Amniotic stem cell (primary cell): Measurements from ENCODE around the gene RIPOR1.

Experiments
- DNase-seq: peaks from one replicate; lab custom pipeline; 2025; lab: John Stamatoyannopoulos, UW

The RIPOR1 gene

DNA sequence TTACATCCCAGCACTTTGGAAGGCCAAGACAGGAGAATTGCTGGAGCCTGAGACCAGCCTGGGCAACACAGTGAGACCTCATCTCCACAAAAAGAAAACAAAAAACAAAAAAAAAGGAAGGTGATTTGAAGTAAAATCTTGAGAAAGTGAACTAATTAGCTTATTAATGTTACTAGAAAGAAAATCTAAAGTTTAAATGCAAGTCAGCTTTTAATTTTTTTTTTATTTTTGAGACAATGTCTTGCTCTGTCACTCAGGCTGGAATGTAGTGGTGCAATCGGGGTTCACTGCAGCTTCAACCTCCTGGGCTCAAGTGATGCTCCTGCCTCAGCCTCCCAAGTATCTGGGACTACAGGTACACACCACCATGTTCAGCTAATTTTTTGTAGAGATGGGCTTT is 30.2 kb downstream of the RIPOR1 start:
- DNase-seq, result no peak

DNA sequence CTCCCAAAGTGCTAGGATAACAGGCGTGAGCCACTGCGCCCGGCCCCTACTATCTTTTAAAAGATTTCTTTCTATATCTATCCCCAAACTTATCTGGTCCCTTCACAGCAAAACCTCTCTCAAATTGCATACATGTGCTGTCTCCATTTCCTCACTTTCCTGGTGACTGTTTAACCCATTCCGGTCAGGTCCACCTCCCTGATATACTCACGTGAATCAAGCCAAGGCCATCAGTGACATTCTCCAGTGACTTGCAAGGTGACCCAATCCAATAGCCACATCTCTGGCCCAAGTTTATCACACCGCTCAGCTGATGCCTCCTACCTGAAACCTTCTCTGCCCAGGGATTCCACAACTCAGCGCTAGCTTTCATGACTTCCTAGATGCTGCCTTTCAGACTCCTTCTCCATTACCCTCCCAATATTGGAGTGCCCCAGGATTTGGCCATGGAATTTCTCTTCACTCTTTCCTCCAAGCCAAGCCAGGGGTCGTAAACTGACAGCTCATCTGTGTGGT is 32.3 kb downstream of the RIPOR1 start:
- DNase-seq, result no peak

DNA sequence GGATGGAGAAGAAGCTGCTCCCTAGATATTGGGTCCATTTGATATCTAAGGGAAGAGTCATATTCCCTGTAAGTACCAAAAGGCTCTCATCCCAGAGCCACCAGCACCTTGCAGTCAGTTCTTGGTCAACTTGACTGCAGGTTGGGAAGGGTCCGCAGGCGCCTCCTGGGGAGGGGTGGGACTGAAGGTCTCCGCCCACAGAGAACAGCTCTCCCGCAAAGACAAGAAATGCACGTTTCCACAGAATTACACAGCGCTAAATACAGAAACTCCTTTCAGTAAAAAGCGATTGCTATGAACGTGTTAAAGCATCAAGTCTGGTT is 32.8 kb downstream of the RIPOR1 start:
- no peak for DNase-seq

DNA sequence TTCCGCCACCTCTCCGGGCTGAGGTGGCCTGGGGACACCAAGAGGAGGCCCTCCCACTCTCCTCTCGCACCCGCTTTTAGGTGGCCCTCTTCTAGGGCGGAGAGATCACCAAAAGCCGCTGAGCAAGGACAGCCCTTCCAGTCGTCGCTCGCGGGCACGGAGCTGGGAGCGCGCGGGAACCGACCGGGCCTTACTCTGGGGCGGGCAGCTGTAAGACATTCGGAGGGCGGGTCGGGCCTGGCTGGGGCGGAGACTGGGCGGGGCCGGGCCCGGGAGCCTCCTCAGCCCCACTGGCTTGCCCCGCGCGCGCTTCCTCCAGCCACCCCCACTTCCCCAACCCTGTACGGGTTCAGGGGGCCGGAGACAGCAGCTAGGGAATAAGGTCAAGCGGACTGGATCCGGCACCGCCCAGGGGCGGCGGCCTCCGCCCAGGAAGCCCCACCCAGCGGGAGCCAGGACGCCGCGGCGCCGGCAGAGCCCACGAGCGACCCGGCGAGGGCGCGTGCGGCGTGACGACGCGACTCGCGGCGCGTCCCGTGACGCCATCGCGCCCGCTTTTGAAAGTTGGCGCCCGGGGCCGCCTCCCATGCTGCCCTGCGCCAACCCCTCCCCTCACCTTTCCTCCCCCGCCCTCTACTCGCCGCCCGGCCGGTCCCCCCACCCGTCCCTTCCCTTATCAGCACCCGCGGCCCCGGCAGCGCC is 33.3 kb downstream of the RIPOR1 start:
- peak; percentile 98 for DNase-seq

DNA sequence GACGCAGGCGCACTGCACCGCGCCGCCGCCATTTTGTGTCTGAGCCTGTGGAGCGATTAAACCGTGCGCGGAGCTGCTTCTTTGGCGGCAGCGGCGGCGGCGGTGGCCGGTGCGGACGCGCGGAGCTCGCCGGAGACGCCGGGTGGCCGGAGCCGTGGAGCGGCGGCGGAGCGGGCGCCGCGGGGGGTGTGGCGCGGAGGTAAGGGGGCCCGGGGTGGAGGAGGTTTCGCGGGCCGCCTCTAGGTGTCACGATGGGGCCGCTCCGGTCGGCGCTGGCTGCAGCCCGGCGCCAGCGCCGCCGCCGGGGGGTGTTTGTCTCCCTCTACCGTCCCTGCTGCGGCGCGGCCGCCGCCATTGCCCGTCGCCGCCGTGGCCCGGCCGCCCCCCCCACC is 33.9 kb downstream of the RIPOR1 start, which contains the start of gene CTCF:
TSS of gene CTCF (plus strand) at position 1 of the 392 bp plus-strand sequence. CDS start 48,307 bp downstream, outside the sequence.
- peak; percentile 72 for DNase-seq

DNA sequence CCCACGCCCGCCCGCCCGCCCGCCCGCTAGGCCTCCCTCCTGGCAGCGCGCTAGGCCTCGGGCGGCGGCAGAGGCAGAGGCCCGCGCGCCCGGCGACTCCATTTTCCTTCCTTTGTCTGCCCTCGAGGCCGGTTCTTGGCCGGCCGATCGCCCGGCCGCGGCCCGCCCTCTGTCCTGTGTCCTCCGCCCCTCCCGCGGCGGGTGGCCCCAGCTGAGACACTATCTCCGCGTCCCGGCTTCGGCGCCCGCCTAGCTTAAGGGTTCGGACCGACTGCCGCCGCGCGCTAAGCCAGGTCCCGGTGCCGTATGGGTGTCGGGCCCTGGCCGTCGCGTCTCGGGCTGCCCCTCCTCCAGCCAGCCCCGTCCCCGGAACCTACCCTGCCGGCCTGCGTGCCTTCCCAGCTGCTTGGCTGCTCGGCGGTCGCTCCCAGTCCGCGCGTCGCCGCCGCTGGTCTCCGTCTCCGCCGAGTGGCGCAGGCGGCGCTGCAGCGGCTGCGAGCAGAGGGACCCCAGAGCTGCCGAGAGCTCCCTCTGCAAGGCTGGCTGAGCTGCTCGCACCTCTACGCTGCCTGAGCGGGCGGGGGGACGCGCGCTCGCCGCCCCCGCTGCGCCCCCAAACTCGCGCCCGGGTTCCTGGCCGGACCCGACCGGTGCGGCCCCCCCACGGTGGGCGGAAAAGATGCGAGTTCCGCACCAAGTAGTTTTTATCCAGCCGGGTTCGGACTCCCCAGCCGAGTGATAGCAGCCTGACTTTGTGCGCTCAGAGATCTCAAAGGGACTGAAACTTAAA is 34.5 kb downstream of the RIPOR1 start:
- no peak for DNase-seq

DNA sequence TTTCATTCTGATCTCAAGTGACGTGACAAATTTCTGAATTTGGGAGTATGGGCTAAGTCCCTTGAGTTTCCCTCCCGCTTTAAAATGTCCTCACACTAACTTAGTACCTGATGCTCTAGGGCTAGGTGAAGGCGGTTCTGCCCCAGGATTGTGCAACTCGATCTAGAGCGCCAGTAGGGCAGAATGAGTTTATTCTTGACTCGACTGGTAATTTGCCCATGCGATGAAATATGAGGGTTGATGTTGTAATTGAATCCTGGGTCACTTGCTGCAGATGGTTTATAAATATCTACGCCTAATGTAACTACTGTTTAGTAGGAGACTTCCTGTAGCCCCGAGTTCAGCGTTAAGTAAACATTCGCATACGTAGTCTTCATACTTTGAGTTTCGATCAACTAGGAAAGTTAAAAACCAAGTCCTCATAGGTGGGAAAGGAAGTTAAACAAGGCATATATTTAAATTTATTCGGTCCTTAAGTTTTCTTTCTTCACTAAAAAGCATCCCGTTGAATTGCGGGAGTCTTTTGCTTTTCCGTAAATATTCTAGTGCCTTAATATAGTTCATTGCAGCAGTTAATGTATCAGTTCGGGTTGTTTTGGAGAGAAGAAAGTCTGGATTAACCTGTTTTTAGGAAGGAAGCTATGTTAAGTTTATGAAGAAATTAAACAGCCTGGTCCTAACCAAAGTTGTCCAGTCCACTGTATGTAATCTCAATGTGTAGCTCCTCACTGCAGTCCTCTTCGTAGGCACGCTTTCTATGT is 35.3 kb downstream of the RIPOR1 start:
- DNase-seq, result no peak

DNA sequence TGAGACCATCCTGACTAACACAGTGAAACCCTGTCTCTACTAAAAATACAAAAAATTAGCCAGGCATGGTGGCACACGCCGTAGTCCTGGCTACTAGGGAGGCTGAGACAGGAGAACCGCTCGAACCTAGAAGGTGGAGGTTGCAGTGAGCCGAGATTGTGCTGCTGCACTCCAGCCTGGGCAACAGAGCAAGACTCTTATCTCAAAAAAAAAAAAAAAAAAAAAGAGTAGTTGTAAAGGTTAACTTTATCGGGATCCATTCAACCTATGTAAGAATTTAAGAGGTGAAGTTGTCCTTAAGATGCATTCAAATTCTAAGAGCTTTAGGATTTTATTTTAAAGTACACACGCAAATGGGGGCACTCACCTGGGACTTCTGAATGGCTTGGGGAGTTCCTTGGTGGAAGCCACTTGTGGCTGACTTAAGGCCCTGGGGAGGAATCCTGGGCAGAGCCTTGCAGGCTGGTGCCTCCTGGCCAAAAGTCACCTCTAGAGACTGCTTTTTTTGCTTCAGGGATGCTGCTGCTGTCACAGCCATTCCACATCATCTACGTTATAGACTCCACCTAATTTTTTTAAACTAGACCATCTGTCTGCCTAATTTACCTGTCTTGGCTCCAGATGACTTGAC is 37.0 kb downstream of the RIPOR1 start:
- DNase-seq, result no peak

DNA sequence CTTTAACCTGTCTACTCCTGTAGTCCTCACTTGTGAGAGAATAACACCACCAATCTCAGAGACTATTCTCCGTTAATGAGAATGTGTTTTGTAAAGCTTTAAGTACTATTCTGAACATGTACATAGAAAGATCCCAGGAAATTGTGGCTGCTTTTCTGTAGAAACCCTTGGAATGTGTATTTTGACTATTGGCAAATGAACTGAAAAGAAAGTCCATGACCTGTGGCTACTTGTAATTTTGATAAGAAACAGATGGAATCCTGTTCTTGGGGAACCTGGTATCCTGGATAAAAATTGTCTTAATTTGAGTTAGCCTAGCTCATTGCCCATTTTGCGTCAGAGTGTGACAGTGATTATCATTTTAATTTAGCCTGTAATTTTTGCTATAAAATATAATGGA is 42.8 kb downstream of the RIPOR1 start:
- no peak for DNase-seq

DNA sequence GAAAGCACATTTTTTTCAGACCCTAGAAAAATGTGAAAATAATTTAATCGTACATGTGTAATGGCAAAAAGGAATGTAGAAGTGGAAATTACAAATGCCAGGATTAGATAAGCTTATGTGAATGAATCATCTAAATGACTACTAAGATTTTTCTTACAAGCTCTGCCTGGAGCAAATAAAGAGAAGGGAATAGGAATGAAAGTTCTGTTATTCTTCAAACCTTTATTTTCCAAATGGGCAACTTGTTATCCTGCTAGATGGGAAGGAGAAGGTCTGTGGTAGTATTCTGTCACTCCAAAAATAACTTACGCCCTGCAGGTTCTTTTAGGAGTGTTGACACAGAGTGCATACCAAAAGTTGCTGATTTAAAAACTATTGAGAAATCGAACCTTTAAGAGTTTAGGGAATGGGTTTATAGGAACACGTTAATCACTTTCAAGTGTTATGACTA is 43.4 kb downstream of the RIPOR1 start:
- DNase-seq, result peak; percentile 62

DNA sequence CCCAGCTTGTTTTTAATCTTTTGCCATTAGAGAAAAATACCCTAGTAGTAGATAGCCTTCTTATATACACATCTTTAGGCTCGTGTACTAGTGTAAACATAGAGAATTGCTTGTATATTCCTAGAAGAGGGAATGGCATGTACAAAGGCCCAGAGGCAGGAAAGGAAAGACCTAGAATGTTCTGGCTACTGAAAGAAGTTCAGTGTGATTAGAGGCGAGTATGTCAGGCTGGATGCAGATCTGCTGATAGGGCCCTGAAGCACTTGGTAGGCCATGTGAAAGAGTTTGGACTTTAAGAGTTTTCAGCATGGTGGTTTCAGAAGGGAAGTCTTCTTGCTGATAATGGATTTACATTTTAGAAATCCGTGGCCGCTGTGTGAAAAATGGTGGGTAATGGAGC is 51.1 kb downstream of the RIPOR1 start:
- no peak for DNase-seq

DNA sequence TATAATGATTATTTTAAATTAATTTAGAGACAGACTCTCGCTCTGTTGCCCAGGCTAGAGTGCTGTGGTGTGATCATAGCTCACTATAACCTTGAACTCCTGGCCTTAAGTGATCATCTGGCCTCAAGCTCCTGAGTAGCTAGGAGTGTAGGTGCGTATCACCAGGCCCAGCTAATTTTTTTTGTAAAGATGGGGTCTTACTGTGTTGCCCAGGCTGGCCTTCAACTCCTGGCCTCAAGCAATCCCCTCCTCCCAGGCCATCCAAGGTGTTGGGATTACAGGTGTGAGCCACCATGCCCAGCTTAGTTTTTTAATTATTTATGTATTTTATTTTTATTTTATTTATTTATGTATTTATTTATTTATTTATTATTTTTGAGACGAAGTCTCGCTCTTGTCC is 51.6 kb downstream of the RIPOR1 start:
- DNase-seq, result no peak

DNA sequence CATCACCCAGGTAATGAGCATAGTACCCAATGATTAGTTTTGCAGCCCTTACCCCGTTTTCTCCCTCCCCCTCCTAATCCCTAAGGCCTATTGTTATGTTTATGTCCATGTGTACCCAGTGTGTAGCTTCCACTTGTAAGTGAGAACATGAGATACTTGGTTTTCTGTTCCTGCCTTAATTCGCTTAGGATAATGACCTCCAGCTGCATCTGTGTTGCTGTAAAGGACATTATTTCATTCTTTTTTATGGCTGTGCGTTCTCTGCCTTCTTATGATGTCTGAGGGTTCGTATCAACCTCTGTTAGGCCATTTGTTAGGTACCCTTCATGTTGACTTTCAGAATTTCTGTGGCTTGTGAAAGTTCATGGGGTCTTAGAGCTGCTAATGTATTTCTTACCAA is 64.7 kb downstream of the RIPOR1 start:
- no peak for DNase-seq

DNA sequence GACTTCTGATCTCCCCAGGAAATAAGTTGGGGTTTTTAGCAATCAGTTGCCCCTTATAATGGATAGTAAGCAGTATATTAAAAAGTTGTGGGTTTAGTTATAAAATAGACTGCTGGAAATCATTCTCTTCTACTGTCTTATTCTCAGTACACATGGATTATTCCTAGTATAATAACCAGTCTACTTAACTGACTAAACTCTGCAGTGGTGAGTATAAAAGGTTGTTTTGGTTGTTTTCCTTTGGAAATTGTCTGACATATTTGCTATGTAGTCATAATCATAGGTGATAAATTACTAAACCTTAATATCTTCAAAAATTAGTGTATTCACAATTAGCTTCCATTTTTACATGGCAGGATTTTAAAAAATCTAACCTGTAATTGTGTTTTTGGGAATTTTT is 65.1 kb downstream of the RIPOR1 start:
- DNase-seq, result no peak

DNA sequence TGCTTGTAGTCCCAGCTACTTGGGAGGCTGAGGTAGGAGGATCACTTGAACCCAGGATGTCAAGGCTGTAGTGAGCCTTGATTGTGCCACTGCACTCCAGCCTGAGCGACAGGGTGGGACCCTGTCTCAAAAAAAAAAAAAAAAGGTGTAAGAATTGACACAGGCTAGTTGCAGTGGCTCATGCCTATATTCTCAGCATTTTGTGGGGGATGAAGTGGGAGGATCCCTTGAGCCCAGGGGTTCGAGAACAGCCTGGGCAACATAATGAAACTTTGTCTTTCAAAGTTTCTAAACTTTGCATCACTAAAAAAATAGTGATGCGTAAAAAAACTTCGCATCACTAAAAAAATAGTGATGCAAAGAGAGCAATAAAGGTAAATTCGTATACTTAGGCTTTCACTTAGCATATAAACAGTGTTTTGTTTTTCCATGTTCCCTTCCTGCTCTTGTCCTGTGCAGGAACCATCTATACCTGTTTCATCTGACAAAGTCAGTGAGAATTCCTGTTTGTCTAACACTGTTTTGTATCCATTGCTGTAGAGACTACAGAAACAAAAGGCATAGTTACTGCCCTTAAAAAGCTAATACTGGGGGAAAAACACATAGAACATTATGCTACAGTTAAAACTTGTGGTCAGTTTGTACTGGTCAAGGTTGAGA is 65.8 kb downstream of the RIPOR1 start:
- DNase-seq, result no peak

DNA sequence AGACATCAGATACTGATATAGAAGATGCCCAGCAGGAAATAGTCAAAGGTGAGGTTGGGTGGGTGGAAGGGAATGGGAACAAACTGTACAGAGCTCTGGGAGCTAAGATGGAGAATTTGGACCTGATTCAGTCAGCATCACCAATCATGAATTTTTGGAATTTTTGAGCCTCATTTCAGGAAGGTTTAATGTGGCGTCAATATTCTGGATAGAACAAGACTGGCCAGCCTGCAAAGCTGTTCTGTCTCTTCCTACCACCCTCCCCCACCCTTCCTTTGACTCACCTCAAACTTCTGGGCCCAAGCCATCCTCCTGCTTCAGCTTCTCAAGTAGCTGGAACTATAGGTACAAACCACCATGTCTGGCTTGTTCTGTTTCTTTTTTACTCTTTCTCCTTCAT is 66.3 kb downstream of the RIPOR1 start:
- no peak for DNase-seq
